ENCODE data around the gene CA5A.
"Not testable (repeated sequence)": the region's sequence is repeated elsewhere in the genome, so short reads cannot be mapped to it uniquely, and the experiment has no call there.

Gene CA5A

GRCh38 chr16:87936375-87937230 lies at the start of gene CA5A:
Gene CA5A, minus strand, starts transcription at chr16:87936529. Its CDS starts 79 bp downstream, at chr16:87936450.
- no peak for DNase-seq

- DNase-seq: not testable (repeated sequence)
These were observed 49.2 kb upstream of the CA5A start for GRCh38 chr16:87985493-87985892.

DNA sequence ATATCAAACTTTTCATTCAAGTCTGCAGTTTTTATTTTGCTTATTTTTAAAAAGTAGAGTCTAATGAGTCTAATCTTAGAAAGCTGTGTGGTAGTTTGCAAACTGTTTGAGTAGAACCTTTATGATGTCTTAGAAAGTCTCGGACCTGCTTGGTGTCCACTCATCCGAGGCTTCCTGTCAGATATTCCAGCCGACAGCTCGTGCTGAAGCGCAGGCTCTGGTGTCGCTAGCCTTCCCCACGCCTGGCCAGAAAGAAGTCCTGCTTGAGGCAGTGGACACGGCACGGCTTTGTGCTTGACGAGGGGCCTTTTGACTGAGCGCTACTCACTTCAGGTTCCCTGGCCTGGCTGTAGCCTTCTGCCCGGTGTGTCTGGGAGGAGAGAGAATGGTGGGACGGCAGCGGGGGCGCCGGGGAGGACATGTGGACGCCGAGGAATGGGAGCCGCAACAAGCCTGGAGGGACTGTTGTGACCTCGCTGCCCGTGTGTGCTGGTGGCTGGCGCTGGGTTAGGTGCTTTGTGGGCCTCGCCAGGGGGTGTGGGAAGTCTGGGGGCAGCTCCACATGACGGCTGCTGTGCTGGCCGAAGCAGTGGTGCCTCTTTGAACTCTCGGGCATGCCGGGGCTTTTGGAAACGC lies 48.4 kb upstream of the CA5A start:
- no peak for DNase-seq

- not testable (repeated sequence) for DNase-seq
These were observed 47.9 kb upstream of the CA5A start for GRCh38 chr16:87984180-87984579.

DNA sequence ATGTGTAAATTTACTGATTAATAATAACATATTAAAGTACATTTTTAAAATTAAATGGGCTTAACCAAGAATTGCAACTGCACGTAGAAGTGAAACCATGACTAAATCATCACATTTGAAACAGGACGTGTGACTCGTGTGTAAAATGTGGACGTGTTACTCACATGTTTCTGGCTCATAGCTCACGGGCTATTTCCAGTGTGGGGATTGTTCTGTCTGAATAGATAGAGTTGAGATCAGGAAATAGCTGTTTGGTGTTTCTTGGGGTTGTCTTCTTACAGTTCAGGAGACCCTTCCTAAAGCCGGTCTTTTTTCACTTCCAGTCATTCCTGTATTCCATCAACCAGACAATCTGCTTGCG lies 47.4 kb upstream of the CA5A start:
- DNase-seq: not testable (repeated sequence)

GRCh38 chr16:87983072-87983736 lies 46.9 kb upstream of the CA5A start:
- DNase-seq: not testable (repeated sequence)

GRCh38 chr16:87982581-87983041 lies 46.3 kb upstream of the CA5A start:
- no peak for DNase-seq

DNA sequence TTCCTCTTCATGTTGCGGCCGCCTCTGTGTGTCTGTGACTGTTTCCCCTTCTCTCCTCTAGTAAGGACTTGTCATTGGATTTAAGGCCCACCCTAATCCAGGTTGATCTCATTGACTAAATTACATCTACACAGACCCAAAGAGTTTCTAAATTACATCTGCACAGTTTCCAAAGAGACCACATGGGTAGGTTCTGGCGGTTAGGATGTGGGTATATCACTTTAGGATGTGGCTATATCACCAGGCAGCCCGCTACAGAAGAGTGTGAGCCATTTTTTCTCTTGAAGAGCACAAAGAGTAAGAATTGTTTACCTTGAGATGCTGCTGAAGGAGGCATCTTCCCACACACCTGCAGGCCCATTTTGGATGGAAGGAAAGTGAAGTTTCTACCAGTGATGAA lies 45.0 kb upstream of the CA5A start:
- peak; percentile 21 for DNase-seq

DNA sequence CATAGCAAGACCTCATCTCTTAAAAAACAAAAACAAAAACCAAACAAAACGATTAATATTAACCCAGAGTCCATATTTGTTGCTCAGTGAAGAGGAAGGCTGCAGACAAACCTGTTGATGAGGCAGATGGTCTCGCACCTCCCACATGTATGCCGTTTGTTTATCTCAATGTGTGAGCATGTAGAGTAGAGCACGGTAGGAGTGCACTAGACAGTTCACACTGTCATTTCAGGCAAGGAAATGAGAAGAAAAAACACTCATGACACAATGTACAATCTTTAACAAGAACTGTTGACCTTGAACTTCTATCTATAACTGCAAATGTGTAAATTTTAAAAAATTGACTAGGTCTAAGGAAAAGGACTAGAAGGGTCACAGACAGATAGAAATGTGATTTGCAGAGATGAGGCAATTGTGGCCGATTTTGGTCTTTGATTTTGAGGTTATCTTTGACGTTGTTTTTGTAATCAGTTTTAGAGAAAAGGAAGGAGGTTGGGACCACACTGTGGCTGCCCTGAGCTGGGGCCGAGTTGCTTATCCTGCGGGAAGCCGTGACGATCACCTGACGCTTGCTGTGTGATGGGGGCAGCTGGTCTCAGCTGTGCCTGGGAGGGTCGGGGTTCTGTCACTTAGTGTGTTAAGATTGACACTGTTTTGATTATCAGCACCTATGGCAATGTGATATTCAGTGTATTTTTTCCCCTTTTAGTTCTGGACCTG lies 43.7 kb upstream of the CA5A start:
- DNase-seq: not testable (repeated sequence)

- no peak for DNase-seq
These were observed 43.0 kb upstream of the CA5A start for GRCh38 chr16:87979352-87979751.

- no peak for DNase-seq
These were observed 41.8 kb upstream of the CA5A start for GRCh38 chr16:87978127-87978526.

DNA sequence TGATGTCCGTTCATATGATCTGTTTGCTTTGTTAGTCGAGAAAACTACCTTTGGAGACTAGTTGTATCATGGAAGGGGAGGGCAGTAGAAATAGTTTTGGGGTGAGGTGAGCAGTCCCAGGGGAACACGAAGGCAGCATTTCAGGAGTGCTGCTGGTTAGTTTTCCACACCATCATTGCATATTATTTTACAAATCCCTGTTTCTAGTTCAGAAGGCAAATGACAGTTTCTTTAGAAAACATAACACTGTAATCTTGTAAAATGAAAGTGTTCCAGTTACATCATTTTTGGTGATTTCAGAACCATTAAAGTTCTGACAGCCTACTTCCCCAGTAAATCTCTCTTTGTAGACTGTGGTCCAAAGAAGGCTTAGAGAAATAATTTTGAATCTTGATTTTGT lies 40.3 kb upstream of the CA5A start:
- DNase-seq: no peak

- no peak for DNase-seq
These were observed 37.8 kb upstream of the CA5A start for GRCh38 chr16:87974178-87974577.

DNA sequence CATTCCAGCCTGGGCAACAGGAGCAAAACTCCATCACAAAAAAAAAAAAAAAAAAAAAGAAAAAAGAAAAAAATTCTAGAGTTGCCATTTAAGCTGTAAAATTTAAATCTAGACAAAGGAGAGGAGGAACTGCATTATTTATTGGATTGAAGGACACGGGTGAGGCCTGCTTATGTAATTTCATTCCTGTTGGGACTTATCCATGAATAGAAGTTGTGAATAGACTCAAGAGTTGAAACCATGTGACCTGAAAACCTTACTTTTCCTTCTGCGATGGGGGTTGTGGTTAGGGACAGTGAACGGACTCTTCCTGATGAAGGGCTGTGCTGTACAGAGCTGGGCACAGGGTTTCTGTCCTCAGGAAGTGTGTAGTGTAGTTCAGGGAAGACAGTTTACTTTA lies 37.4 kb upstream of the CA5A start:
- no peak for DNase-seq

DNA sequence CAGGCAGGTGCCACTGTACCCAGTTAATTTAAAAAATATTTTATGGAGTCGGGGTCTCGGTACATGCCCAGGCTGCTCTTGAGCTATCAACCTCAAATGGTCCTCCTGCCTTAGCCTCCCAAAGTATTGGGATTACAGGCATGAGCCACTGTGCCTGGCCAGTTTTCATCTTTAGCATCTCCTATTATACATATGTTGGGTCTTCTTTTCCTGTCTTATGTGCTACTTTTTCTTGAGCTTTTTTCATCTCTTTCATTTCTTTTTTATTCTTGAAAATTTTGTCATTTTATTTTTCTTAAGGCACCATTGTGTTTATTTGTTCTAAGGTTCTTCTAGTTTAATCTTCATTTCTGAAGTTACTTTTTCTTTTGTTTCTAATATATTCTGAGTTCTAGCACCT lies 35.6 kb upstream of the CA5A start:
- DNase-seq: no peak

- DNase-seq: no peak
These were observed 33.9 kb upstream of the CA5A start for GRCh38 chr16:87970186-87970585.

DNA sequence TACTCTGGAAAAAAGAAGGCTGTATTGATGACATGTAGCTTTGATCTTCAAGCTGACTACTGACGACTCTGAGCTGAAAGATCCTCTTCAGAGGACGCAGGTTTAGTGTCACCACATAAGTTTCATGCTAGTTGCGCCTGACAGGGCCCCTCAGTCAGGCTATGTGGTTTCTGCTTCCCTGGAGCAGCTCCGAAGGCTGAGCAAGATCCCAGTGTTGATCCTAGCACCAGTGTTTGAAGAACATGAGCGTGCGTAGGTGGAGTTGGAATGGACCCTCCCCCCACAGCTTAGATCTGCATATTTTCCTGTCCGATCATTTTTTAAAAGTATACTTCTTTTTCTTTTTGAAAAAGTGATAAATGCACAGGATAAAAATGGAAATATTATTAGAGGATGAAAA lies 32.2 kb upstream of the CA5A start:
- no peak for DNase-seq

DNA sequence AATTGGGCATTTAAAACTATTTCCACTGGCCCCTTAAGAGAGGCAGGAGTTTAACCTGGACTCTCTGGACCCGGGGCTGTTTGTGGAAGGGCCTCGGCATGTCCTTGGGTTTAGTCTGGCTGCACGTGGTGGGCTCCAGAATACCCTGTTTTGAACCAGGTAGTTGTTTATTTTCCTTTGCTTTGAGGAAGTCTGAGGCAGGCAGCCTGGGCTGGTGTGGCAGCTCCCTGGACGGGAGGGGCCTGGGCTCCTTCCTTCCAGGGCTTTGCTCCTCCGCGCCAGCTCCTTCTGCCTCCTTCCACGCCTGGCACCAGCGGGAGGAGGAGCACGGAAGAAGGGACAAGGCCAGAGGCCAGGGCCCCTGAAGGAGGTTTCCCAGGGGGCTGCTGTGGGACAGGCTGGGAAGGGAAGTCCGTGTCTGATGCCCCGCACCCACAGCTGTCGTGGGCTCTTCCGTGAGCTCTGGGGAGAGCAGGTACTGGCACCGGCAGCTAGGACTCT lies 30.4 kb upstream of the CA5A start:
- DNase-seq: no peak

GRCh38 chr16:87966064-87966645 lies 29.8 kb upstream of the CA5A start:
- DNase-seq: no peak

GRCh38 chr16:87965417-87965816 lies 29.1 kb upstream of the CA5A start:
- DNase-seq: no peak

- no peak for DNase-seq
These were observed 27.8 kb upstream of the CA5A start for GRCh38 chr16:87964049-87964659.

DNA sequence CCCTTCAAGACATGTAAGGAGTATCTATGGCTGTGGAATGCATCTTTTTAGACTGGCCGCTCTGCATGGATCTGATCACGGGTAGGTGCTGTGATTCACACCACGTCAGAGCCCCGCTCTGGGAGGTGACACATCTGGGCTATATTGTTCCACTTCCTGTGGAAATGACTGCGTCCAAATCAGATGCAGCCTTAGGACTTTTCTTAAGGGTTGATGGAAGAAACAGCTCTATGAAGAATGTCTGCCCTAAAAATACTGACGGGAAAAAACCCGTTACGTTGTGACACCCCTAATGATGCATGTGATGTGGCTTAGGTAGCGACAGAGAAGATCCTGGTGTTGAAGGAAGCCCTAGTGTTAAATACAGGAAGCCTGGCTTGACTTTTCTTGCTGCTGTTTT lies 27.1 kb upstream of the CA5A start:
- DNase-seq: peak; percentile 49
